22Rv1 (cell line): ENCODE results near the gene LPA.

Source experiments
- ZFX ChIP-seq: fragments of 450-650 bp; IDR thresholded peaks from 2 replicates; pipeline ENCODE4 v1.6.1; 2017; ENCODE audit warnings: antibody characterized with exemption, borderline replicate concordance
- TF ChIP-seq, protein P1 (sequence below): fragments of 450-650 bp; IDR thresholded peaks from 2 replicates; pipeline ENCODE4 v1.5.1; 2017; ENCODE audit warnings: mild to moderate bottlenecking

DNA sequence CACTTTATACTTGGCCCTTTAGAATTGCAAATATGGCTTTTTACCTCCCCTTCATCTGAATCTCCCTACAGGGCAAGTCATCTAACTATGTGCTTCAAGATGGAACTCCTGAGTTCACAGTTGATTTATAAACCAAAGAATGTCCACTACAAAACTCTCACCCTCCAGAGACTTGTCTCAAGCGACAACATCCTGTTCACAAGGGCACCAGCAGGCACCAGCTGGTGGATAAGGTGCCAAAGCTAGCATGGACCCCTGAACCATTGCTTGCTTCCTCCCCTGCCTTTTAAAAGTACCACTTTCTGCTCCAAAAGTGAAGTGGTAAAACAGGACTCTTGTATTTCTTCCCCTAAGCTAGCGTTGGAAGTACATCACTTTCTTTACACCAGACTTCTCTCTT lies 154.5 kb downstream of the LPA start:
- TF ChIP-seq, protein P1, sequence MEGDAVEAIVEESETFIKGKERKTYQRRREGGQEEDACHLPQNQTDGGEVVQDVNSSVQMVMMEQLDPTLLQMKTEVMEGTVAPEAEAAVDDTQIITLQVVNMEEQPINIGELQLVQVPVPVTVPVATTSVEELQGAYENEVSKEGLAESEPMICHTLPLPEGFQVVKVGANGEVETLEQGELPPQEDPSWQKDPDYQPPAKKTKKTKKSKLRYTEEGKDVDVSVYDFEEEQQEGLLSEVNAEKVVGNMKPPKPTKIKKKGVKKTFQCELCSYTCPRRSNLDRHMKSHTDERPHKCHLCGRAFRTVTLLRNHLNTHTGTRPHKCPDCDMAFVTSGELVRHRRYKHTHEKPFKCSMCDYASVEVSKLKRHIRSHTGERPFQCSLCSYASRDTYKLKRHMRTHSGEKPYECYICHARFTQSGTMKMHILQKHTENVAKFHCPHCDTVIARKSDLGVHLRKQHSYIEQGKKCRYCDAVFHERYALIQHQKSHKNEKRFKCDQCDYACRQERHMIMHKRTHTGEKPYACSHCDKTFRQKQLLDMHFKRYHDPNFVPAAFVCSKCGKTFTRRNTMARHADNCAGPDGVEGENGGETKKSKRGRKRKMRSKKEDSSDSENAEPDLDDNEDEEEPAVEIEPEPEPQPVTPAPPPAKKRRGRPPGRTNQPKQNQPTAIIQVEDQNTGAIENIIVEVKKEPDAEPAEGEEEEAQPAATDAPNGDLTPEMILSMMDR: no peak
- TF ChIP-seq ZFX: no peak
